ENCODE measurements around the gene TMEM266. TPM values are rescaled to one million over a fixed set of nuclear protein-coding genes. Genes with fewer than 3 reads are reported as not detected.

The TMEM266 gene
- total and polyA plus RNA-seq, 7 donors: 0.27 to 1.1 TPM; not detected in 5

DNA sequence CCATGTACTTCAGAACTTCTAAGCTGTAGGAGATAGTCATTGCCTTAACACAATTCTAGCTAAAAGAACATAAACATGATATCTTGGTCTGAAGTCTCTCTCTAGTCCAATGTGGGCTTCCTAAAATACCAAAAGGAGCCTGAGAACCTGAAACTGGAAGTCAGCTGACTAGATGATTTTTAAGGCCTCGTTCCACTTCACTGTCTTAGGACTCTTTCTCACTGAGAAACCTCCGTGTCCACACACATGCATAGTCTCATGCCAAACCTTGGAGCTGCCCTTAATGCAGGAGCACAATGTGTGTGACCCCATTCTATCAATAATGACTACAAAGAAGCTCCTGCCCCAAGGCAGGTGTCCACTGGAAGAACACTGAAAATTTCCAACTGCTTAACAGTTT lies 163.7 kb downstream of the TMEM266 start:
- H3K4me3 ChIP-seq: no peak overlapping the region
- TF ChIP-seq, protein P1, sequence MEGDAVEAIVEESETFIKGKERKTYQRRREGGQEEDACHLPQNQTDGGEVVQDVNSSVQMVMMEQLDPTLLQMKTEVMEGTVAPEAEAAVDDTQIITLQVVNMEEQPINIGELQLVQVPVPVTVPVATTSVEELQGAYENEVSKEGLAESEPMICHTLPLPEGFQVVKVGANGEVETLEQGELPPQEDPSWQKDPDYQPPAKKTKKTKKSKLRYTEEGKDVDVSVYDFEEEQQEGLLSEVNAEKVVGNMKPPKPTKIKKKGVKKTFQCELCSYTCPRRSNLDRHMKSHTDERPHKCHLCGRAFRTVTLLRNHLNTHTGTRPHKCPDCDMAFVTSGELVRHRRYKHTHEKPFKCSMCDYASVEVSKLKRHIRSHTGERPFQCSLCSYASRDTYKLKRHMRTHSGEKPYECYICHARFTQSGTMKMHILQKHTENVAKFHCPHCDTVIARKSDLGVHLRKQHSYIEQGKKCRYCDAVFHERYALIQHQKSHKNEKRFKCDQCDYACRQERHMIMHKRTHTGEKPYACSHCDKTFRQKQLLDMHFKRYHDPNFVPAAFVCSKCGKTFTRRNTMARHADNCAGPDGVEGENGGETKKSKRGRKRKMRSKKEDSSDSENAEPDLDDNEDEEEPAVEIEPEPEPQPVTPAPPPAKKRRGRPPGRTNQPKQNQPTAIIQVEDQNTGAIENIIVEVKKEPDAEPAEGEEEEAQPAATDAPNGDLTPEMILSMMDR (IDR thresholded peaks at IDR 0.05): no peak
- TF ChIP-seq EP300 (IDR thresholded peaks at IDR 0.05) (no peak), POLR2A (IDR thresholded peaks at IDR 0.05) (no peak), POLR2AphosphoS5 (IDR thresholded peaks at IDR 0.05) (no peak)
- intact Hi-C loops (cut with DNase I): no loop called here
- 92 to 95% methylated on average over 2 of the region's 2 CpGs for WGBS, 2 donors
- peaks cover 0 to 63% (median 12%) of the 10 kb centered on the region in 4 donors for H3K36me3 ChIP-seq
- no peak overlapping the region for H3K27ac ChIP-seq
- no peaks in the 10 kb centered on the region for H3K27me3 ChIP-seq
- H3K4me1 ChIP-seq: no peaks in the 10 kb centered on the region
- DNase-seq: no peak
- no peaks in the 10 kb centered on the region for H3K9me3 ChIP-seq

DNA sequence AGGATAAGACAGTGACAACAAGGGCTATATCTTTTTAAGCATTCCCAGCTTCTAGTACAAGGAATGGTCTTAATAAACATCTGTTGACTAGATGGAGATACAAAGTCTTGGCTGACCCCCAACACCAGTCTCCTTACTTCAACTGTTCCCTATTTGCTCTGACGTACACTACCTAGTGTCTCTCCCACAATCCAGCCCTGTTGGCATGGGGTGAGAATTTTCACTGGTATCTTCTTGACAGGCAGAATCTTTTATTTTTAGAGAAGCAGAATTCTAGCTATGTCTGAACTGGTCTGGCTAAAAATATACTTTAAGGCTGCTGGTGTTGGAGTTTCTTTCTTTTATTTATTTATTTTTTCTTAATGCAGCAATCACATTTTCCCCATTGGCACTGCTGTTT lies 169.5 kb downstream of the TMEM266 start:
- no peak for TF ChIP-seq POLR2A (IDR thresholded peaks at IDR 0.05)
- Histone ChIP-seq H3K9me3 (no peaks in the 10 kb centered on the region), H3K36me3 (peaks cover 6 to 58% (median 12%) of the 10 kb centered on the region in 4 donors), H3K4me3 (no peak overlapping the region), H3K4me1 (no peaks in the 10 kb centered on the region), H3K27me3 (no peaks in the 10 kb centered on the region), H3K27ac (no peak overlapping the region)
- intact Hi-C loops (cut with DNase I): no loop called here
- DNase-seq: no peak
- 56 to 100% methylated on average over 1 of the region's 1 CpG for WGBS, 2 donors

DNA sequence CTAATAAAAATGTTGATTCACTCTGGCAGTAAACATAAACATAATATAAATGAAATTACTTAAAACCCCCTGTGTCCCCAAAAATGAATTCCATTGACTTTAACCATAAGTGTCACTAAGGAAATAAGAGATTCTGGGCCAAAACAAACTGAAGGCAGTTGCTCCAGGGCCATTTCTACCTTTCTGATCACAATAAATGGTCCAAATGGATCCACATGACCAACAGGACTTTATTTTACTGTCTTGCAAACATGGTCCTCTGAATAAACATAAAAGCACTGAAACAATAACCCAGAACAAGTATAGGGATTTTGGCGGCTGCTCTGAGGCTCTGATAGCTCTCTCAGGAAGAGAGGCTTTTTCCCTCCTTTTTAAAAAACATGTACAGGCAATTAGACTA lies 174.1 kb downstream of the TMEM266 start:
- DNase-seq: no peak
- WGBS, 2 donors: 90 to 94% methylated on average over 1 of the region's 1 CpG
- peaks cover 0 to 5% (median 0%) of the 10 kb centered on the region in 4 donors for H3K4me1 ChIP-seq
- no peak for TF ChIP-seq EP300 (IDR thresholded peaks at IDR 0.05)
- TF ChIP-seq, protein P1 (IDR thresholded peaks at IDR 0.05): no peak
- TF ChIP-seq POLR2AphosphoS5 (IDR thresholded peaks at IDR 0.05): no peak
- no peak for TF ChIP-seq POLR2A (IDR thresholded peaks at IDR 0.05)
- intact Hi-C loops (cut with DNase I): no loop called here
- no peak overlapping the region for H3K4me3 ChIP-seq
- no peak overlapping the region for H3K27ac ChIP-seq
- no peaks in the 10 kb centered on the region for H3K9me3 ChIP-seq
- H3K36me3 ChIP-seq: peaks cover 0 to 19% (median 5%) of the 10 kb centered on the region in 4 donors
- no peaks in the 10 kb centered on the region for H3K27me3 ChIP-seq

DNA sequence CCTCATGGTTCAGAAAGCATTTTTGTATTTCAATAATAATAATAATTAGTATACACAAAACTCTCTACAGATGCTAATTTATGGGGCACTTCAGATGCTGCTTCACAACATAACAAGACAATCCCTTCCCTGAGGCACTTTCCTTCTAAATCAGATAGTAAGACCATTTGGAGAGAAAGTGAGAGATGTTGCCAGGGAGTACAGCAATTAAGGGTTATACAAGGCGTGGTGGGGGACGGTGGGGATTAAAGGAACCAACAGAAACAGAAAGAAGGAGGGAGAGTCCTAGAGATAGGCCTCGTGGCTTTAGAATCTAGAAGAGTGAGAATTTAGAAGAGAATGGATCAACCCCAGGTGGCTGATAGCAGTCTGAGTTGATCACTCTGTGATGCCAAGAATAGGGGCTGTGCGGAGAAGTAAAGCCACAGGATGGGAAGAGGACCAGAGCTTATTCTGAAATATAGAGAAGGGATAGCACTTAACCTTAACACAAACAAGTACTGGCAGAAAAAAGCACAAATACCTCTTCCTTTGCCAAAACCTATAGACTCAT lies 174.6 kb downstream of the TMEM266 start:
- WGBS, 2 donors: 36 to 75% methylated on average over 4 of the region's 4 CpGs
- Histone ChIP-seq H3K36me3 (peaks cover 0 to 14% (median 5%) of the 10 kb centered on the region in 4 donors), H3K4me3 (no peak overlapping the region), H3K27ac (no peak overlapping the region), H3K27me3 (no peaks in the 10 kb centered on the region), H3K9me3 (no peaks in the 10 kb centered on the region), H3K4me1 (peaks cover 0 to 5% (median 0%) of the 10 kb centered on the region in 4 donors)
- no peak for DNase-seq
- intact Hi-C loops (cut with DNase I): no loop called here
- TF ChIP-seq POLR2AphosphoS5 (IDR thresholded peaks at IDR 0.05): no peak
- TF ChIP-seq, protein P1 (IDR thresholded peaks at IDR 0.05): no peak
- TF ChIP-seq POLR2A (IDR thresholded peaks at IDR 0.05): no peak
- TF ChIP-seq EP300 (IDR thresholded peaks at IDR 0.05): no peak

DNA sequence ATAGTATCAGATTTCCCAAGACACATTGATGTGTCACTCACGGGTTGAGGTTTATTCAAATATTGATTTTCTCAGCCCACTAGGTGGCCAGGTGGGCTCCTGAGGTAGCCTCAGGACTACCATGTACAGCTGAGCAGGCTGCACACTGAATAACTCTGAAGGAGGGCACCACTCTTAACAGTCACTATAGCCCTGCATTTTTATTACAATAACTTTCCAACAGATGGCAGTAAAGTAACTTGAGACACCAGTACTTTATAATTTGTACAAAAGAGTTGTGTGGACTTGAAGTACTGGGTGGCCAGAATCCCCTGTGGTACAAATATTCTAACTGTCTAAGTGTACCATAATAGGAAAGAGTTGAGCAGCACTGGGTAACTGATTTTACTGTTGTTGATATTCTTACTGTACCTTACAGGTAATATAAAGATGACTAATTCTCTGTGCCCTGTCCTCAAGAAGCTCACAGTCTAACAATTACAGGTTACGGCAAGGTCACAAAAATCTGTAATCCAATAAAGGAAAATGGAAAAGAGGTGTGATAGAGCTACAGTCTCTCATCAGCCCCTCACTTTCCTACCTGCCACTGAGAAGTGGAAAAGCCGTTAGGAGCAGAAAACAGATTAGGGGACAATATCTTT lies 175.5 kb downstream of the TMEM266 start:
- Histone ChIP-seq H3K9me3 (no peaks in the 10 kb centered on the region), H3K27me3 (no peaks in the 10 kb centered on the region), H3K4me3 (no peak overlapping the region), H3K4me1 (peaks cover 0 to 5% (median 0%) of the 10 kb centered on the region in 4 donors), H3K27ac (no peak overlapping the region), H3K36me3 (peaks cover 0 to 8% (median 5%) of the 10 kb centered on the region in 4 donors)
- intact Hi-C loops (cut with DNase I): no loop called here
- WGBS, 2 donors: 76 to 90% methylated on average over 3 of the region's 3 CpGs
- no peak for DNase-seq
- TF ChIP-seq EP300 (IDR thresholded peaks at IDR 0.05) (no peak), POLR2AphosphoS5 (IDR thresholded peaks at IDR 0.05) (no peak), POLR2A (IDR thresholded peaks at IDR 0.05) (no peak)
- TF ChIP-seq, protein P1 (IDR thresholded peaks at IDR 0.05): no peak

All from sigmoid colon (tissue), 7 donors.